Measurements from ENCODE around the gene ILF3. TPM values are rescaled to one million over a fixed set of nuclear protein-coding genes. Genes with fewer than 3 reads are reported as not detected.

Gene ILF3
- total RNA-seq, 2 donors from 2014 or later, result 112 to 192 TPM

DNA sequence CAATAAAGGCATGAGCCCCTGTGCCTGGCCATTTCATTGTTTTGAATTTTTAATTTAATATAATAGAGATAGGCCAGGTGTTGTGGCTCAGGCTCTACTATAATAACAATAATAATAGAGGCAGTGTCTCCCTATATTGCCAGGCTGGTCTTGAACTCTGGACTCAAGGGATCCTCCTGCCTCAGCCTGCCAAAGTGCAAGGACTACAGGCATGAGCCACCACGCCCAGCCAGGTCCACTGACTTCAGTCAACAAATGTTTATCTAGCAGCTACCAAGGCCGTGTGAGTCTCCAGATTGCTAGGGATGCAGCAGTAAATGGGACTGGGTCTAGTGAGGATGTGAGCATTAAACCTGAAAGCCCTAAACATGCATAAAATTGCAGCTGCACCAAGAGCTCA, 13.8 kb upstream of the ILF3 start:
- peaks cover 0 to under 1% of the 10 kb centered on the region in 2 donors for H3K36me3 ChIP-seq
- DNase-seq (ENCODE audit: low spot score), result no peak
- intact Hi-C loops (cut with DNase I), result no loop called here
- H3K27me3 ChIP-seq (replicated peaks; ENCODE audit: insufficient read depth), result no peaks in the 10 kb centered on the region
- H3K9me3 ChIP-seq, result no peaks in the 10 kb centered on the region
- no peak for TF ChIP-seq POLR2A (IDR thresholded peaks at IDR 0.05)
- TF ChIP-seq, protein P1, sequence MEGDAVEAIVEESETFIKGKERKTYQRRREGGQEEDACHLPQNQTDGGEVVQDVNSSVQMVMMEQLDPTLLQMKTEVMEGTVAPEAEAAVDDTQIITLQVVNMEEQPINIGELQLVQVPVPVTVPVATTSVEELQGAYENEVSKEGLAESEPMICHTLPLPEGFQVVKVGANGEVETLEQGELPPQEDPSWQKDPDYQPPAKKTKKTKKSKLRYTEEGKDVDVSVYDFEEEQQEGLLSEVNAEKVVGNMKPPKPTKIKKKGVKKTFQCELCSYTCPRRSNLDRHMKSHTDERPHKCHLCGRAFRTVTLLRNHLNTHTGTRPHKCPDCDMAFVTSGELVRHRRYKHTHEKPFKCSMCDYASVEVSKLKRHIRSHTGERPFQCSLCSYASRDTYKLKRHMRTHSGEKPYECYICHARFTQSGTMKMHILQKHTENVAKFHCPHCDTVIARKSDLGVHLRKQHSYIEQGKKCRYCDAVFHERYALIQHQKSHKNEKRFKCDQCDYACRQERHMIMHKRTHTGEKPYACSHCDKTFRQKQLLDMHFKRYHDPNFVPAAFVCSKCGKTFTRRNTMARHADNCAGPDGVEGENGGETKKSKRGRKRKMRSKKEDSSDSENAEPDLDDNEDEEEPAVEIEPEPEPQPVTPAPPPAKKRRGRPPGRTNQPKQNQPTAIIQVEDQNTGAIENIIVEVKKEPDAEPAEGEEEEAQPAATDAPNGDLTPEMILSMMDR (IDR thresholded peaks at IDR 0.05), result no peak
- no peak for TF ChIP-seq POLR2AphosphoS5 (IDR thresholded peaks at IDR 0.05)
- no peak overlapping the region for H3K4me3 ChIP-seq
- 77% methylated on average over 2 of the region's 2 CpGs for WGBS
- no peak overlapping the region for H3K27ac ChIP-seq
- H3K4me1 ChIP-seq (replicated peaks), result peaks cover 5% of the 10 kb centered on the region

DNA sequence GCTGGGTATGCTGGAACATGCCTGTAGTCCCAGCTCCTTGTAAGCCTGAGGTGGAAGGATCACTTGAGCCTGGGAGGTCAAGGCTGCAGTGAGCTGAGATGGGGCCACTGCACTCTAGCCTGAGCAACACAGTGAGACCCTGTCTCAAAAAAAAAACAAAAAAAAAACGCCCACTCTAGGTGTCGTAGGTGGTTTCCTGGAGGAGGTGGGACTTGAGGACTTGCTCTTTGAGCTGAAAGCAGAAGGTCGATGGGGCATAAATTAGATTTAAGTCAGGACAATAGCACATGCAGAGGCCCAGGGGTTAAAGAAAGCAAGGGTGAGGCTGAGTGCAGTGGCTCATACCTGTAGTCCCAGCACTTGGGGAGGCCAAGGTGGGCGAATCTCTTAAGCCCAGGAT, 12.9 kb upstream of the ILF3 start:
- intact Hi-C loops (cut with DNase I), result no loop called here
- no peak overlapping the region for H3K4me3 ChIP-seq
- peaks cover 5% of the 10 kb centered on the region for H3K4me1 ChIP-seq (replicated peaks)
- no peak overlapping the region for H3K27ac ChIP-seq
- TF ChIP-seq POLR2A (IDR thresholded peaks at IDR 0.05), result no peak
- TF ChIP-seq, protein P1 (IDR thresholded peaks at IDR 0.05), result no peak
- no peaks in the 10 kb centered on the region for H3K27me3 ChIP-seq (replicated peaks; ENCODE audit: insufficient read depth)
- 84% methylated on average over 4 of the region's 4 CpGs for WGBS
- no peak for DNase-seq (ENCODE audit: low spot score)
- no peaks in the 10 kb centered on the region for H3K9me3 ChIP-seq
- H3K36me3 ChIP-seq, result no peaks in the 10 kb centered on the region

DNA sequence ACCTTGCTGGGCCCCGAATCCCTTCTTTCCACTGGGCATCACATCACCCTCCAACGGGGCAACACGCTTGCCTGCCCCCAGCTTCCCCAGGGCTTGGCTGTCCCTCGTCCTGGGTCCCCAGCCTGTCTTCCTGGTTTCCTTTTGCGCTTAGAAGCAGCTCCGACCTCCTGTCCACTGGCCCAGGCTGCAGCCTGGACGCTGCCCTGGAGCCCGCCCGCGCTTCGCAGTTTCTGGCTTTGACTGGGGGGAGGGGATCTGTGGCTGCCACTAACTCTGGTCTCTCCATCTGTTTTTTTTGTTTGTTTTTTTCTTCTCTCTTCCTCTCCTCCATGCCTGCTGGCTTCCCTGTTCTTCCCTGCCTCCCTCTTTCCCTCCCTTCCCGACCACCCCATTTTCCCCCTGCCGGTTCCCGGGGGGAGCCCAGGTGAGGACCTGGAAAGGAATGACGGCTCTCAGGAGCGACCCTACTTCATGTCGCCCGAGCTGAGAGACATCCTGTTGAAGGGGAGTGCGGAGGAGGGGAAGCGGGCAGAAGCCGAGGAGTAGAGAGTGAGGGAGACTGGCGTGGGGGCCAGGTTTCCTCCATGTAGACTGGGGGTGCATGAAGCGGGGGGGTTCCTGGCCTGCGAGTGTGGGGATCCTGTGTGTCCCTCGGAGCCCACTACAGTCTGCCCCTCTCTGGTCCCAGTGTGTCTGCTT, 11.5 kb upstream of the ILF3 start:
- peaks cover 5% of the 10 kb centered on the region for H3K4me1 ChIP-seq (replicated peaks)
- H3K36me3 ChIP-seq, result no peaks in the 10 kb centered on the region
- no peak overlapping the region for H3K4me3 ChIP-seq
- intact Hi-C loops (cut with DNase I), result no loop called here
- WGBS, result 68% methylated on average over 25 of the region's 25 CpGs
- H3K9me3 ChIP-seq, result no peaks in the 10 kb centered on the region
- DNase-seq (ENCODE audit: low spot score), result no peak
- H3K27ac ChIP-seq, result peak overlapping the region; percentile 63 to 65
- TF ChIP-seq POLR2AphosphoS5 (IDR thresholded peaks at IDR 0.05) (no peak), POLR2A (IDR thresholded peaks at IDR 0.05) (no peak)
- TF ChIP-seq, protein P1 (IDR thresholded peaks at IDR 0.05), result no peak
- no peaks in the 10 kb centered on the region for H3K27me3 ChIP-seq (replicated peaks; ENCODE audit: insufficient read depth)

DNA sequence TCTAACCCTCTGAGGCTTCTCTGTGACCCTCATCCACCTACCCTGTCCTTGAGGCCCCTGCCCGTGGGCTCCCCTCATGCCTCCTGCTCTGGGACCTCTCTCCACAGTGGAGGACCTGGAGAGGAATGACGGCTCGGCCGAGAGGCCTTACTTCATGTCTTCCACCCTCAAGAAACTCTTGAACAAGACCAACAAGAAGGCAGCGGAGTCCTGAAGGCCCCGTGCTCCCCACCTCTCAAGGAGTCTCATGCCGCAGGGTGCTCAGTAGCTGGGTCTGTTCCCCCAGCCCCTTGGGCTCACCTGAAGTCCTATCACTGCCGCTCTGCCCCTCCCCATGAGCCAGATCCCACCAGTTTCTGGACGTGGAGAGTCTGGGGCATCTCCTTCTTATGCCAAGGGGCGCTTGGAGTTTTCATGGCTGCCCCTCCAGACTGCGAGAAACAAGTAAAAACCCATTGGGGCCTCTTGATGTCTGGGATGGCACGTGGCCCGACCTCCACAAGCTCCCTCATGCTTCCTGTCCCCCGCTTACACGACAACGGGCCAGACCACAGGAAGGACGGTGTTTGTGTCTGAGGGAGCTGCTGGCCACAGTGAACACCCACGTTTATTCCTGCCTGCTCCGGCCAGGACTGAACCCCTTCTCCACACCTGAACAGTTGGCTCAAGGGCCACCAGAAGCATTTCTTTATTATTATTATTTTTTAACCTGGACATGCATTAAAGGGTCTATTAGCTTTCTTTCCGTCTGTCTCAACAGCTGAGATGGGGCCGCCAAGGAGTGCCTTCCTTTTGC, 10.8 kb upstream of the ILF3 start:
- Histone ChIP-seq H3K4me3 (no peak overlapping the region), H3K27me3 (replicated peaks; ENCODE audit: insufficient read depth) (no peaks in the 10 kb centered on the region), H3K27ac (peak overlapping the region; percentile 63 to 65), H3K36me3 (no peaks in the 10 kb centered on the region), H3K4me1 (replicated peaks) (peaks cover 5% of the 10 kb centered on the region), H3K9me3 (no peaks in the 10 kb centered on the region)
- 38% methylated on average over 21 of the region's 21 CpGs for WGBS
- intact Hi-C loops (cut with DNase I), result no loop called here
- no peak for DNase-seq (ENCODE audit: low spot score)
- TF ChIP-seq POLR2A (IDR thresholded peaks at IDR 0.05) (no peak), POLR2AphosphoS5 (IDR thresholded peaks at IDR 0.05) (no peak)
- TF ChIP-seq, protein P1 (IDR thresholded peaks at IDR 0.05), result no peak

DNA sequence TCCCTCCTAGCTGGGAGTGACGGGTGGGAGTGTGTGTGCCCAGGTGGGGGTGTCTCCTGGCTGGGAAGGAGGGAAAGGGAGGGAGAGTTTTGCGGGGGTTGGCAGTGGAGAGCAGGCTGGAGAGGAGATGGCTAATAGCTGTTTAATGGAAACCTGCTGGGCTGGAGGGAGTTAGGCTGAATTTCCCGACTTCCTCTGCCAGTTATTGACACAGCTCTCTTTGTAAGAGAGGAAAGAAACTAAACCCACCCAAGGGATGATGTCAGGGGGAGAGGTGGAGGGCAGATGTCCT, 10.2 kb upstream of the ILF3 start:
- H3K36me3 ChIP-seq, result no peaks in the 10 kb centered on the region
- H3K9me3 ChIP-seq, result no peaks in the 10 kb centered on the region
- intact Hi-C loops (cut with DNase I), result loop anchor here (1.0 kb wide), 1 partner anchor 63 kb away; no protein-coding TSS in a partner anchor
- 13% methylated on average over 3 of the region's 3 CpGs for WGBS
- H3K27ac ChIP-seq, result peak overlapping the region; percentile 63 to 65
- peaks cover 5% of the 10 kb centered on the region for H3K4me1 ChIP-seq (replicated peaks)
- TF ChIP-seq POLR2AphosphoS5 (IDR thresholded peaks at IDR 0.05), result no peak
- TF ChIP-seq, protein P1 (IDR thresholded peaks at IDR 0.05), result no peak
- TF ChIP-seq POLR2A (IDR thresholded peaks at IDR 0.05), result no peak
- DNase-seq (ENCODE audit: low spot score), result no peak
- H3K27me3 ChIP-seq (replicated peaks; ENCODE audit: insufficient read depth), result no peaks in the 10 kb centered on the region
- no peak overlapping the region for H3K4me3 ChIP-seq
